A673 (cell line): ENCODE results near the gene CDYL. TPM values are rescaled to one million over a fixed set of nuclear protein-coding genes. Genes with fewer than 3 reads are reported as not detected.

Source experiments
- BruUV-seq: library from RNA; stranded (reverse); fragments of 400-500 nt; replicated peaks from 2 replicates; lab custom pipeline; 2021; lab: Mats Ljungman, UMichigan
- CTCF ChIA-PET: fragments of 300-600 bp; sonication (Branson Sonifier 250); formaldehyde crosslinking; loops from one replicate; lab custom pipeline; 2022; ENCODE audit warnings: antibody characterized with exemption; lab: Charles Lee
- POLR2A ChIA-PET: fragments of 300-600 bp; sonication (Branson Sonifier 250); formaldehyde crosslinking; loops from one replicate; lab custom pipeline; 2022; ENCODE audit warnings: antibody characterized with exemption; ENCODE audit not compliant: low non-redundant PET; lab: Charles Lee
- DNase-seq: peaks from one replicate; pipeline ENCODE4 v3.0.0-alpha.2; 2015; ENCODE audit warnings: low spot score
- H3K27ac ChIP-seq: fragments of 200-600 bp; sonication (generic); 2 replicates; pipeline ENCODE4 v1.5.1; 2016; ENCODE audit warnings: mixed run types, low read depth, mild to moderate bottlenecking, mixed read lengths, antibody characterized with exemption, low read length; ENCODE audit not compliant: poor library complexity, severe bottlenecking
- H3K27me3 ChIP-seq: fragments of 200-600 bp; sonication (generic); replicated peaks from 2 replicates; pipeline ENCODE4 v1.6.1; 2017; ENCODE audit warnings: mixed run types, low read depth, mild to moderate bottlenecking, mixed read lengths, antibody characterized with exemption, low read length; ENCODE audit not compliant: insufficient read depth, poor library complexity
- H3K36me3 ChIP-seq: fragments of 200-600 bp; sonication (generic); 2 replicates; pipeline ENCODE4 v1.6.1; 2016; ENCODE audit warnings: mixed run types, mild to moderate bottlenecking, mixed read lengths, antibody characterized with exemption, low read length; ENCODE audit not compliant: insufficient read depth, poor library complexity, severe bottlenecking
- H3K4me1 ChIP-seq: fragments of 200-600 bp; sonication (generic); 2 replicates; pipeline ENCODE4 v1.6.1; 2017; ENCODE audit warnings: mixed run types, mild to moderate bottlenecking, mixed read lengths, antibody characterized with exemption, low read length; ENCODE audit not compliant: insufficient read depth, poor library complexity, severe bottlenecking
- H3K4me3 ChIP-seq: fragments of 200-600 bp; sonication (generic); 2 replicates; pipeline ENCODE4 v1.5.1; 2016; ENCODE audit warnings: low read depth, mixed run types, mild to moderate bottlenecking, mixed read lengths, low read length; ENCODE audit not compliant: poor library complexity, severe bottlenecking
- H3K9me3 ChIP-seq: fragments of 200-600 bp; sonication (generic); 2 replicates; pipeline ENCODE4 v1.6.1; 2016; ENCODE audit warnings: mixed run types, low read depth, mild to moderate bottlenecking, mixed read lengths, antibody characterized with exemption, low read length; ENCODE audit not compliant: poor library complexity, severe bottlenecking
- EZH2 ChIP-seq: fragments of 200-600 bp; sonication (generic); IDR thresholded peaks from 2 replicates; pipeline ENCODE4 v1.6.1; 2017; ENCODE audit warnings: borderline replicate concordance, low read depth, mild to moderate bottlenecking, mixed read lengths, antibody characterized with exemption, low read length; ENCODE audit not compliant: poor library complexity, severe bottlenecking
- intact Hi-C: fragments of 100-400 bp; cut with micrococcal nuclease; formaldehyde crosslinking; loops from one replicate; pipeline ENCODE4 v1.10.0; 2022; ENCODE audit not compliant: unreplicated experiment
- total RNA-seq: library from RNA; stranded (reverse); gene quantifications from 2 replicates; pipeline ENCODE4 v1.2.3, GENCODE V29; 2021
- TF ChIP-seq, protein P1 (sequence below): fragments of 300-800, 200-600 bp; sonication (generic); conservative IDR thresholded peaks from 2 replicates; pipeline ENCODE4 v1.5.1; 2017; ENCODE audit warnings: low read depth, mild to moderate bottlenecking, antibody characterized with exemption, low read length, moderate library complexity, mixed read lengths

The CDYL gene
- total RNA-seq, 1 experiment from 2014 or later: 57.6 TPM

DNA sequence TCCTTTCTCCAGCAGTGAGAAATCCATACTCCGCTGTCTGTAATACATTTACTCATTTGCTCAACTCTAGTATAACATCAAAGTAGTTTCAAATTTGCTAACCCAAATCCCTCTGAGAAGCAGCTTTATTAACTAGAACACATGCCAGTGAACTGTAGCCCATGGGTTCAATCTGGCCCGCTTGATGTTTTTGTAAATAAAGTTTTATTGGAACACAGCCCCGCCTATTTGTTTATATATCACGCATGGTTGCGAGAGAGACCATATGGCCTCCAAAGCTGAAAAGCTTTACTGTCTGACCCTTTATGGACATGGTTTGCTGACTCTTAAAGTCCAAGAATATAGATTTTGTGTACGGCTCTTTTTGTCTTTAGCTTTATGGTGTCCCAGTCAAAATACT is 32.2 kb downstream of the CDYL start:
- no TSS peak for BruUV-seq
- Histone ChIP-seq H3K4me1 (peaks cover 29% of the 10 kb centered on the region), H3K9me3 (no peaks in the 10 kb centered on the region), H3K36me3 (no peaks in the 10 kb centered on the region), H3K27ac (no peak overlapping the region), H3K4me3 (no peak overlapping the region), H3K27me3 (no peaks in the 10 kb centered on the region)
- POLR2A ChIA-PET: no interaction called here
- TF ChIP-seq, protein P1, sequence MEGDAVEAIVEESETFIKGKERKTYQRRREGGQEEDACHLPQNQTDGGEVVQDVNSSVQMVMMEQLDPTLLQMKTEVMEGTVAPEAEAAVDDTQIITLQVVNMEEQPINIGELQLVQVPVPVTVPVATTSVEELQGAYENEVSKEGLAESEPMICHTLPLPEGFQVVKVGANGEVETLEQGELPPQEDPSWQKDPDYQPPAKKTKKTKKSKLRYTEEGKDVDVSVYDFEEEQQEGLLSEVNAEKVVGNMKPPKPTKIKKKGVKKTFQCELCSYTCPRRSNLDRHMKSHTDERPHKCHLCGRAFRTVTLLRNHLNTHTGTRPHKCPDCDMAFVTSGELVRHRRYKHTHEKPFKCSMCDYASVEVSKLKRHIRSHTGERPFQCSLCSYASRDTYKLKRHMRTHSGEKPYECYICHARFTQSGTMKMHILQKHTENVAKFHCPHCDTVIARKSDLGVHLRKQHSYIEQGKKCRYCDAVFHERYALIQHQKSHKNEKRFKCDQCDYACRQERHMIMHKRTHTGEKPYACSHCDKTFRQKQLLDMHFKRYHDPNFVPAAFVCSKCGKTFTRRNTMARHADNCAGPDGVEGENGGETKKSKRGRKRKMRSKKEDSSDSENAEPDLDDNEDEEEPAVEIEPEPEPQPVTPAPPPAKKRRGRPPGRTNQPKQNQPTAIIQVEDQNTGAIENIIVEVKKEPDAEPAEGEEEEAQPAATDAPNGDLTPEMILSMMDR: no peak
- no peak for TF ChIP-seq EZH2
- CTCF ChIA-PET: no interaction called here
- no peak for DNase-seq
- intact Hi-C loops: no loop called here

- Histone ChIP-seq H3K27me3 (no peaks in the 10 kb centered on the region), H3K36me3 (no peaks in the 10 kb centered on the region), H3K4me3 (no peak overlapping the region), H3K9me3 (no peaks in the 10 kb centered on the region), H3K4me1 (peaks cover 19% of the 10 kb centered on the region), H3K27ac (no peak overlapping the region)
- ChIA-PET POLR2A (no interaction called here), CTCF (no interaction called here)
- intact Hi-C loops: no loop called here
- no TSS peak for BruUV-seq
- DNase-seq: no peak
- TF ChIP-seq EZH2: no peak
These were observed 34.1 kb downstream of the CDYL start for GRCh38 chr6:4809999-4810918.

GRCh38 chr6:4812068-4812467 is 35.9 kb downstream of the CDYL start:
- no TSS peak for BruUV-seq
- POLR2A ChIA-PET: interaction anchor here (0.5 to 0.7 kb wide), 2 partner anchors 52 to 122 kb away, joined by 3 to 14 read pairs; no protein-coding TSS in a partner anchor
- H3K36me3 ChIP-seq: no peaks in the 10 kb centered on the region
- no peak for DNase-seq
- CTCF ChIA-PET: no interaction called here
- H3K4me1 ChIP-seq: peaks cover 1% of the 10 kb centered on the region
- H3K9me3 ChIP-seq: no peaks in the 10 kb centered on the region
- no peak overlapping the region for H3K4me3 ChIP-seq
- H3K27ac ChIP-seq: no peak overlapping the region
- no peak for TF ChIP-seq EZH2
- TF ChIP-seq, protein P1: no peak
- intact Hi-C loops: no loop called here
- no peaks in the 10 kb centered on the region for H3K27me3 ChIP-seq
